ENCODE results near the gene SH3GL3.

The SH3GL3 gene

DNA sequence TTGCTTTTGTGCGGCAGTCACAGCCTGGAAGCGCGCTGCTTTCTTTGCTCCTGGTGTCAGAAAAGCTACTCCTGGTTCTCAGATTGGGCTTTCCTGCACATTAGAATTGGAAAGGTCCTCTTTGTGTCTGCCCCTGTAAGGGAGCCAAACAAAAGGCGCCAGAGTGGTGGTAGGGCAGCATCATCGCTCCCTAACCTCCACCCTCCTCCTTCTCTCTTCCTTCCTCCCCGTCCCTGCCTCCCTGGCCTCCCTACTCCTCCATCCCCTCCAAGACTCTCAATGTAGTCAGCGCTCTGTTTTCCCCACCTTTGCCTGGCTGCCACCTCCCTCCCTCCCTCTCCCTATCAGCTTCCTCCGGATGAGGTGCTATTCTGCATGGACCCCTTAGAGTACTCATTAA lies 65.3 kb downstream of the SH3GL3 start:
- Histone ChIP-seq H3K9me3 (ENCODE audit: insufficient read depth, low read depth, low read length) (no peaks in the 10 kb centered on the region), H3K9me2 (replicated peaks; ENCODE audit: low read depth, low read length) (no peaks in the 10 kb centered on the region), H3K9ac (ENCODE audit: low read depth, low read length, poor library complexity, severe bottlenecking) (no peak overlapping the region), H3K27me3 (ENCODE audit: insufficient read depth, low read length, poor library complexity, severe bottlenecking) (no peaks in the 10 kb centered on the region), H3K79me2 (ENCODE audit: insufficient read depth, low read length) (no peaks in the 10 kb centered on the region), H3K4me1 (ENCODE audit: insufficient read depth, low read length, poor library complexity, severe bottlenecking) (no peaks in the 10 kb centered on the region), H3K4me3 (ENCODE audit: low read length, poor library complexity, severe bottlenecking) (no peak overlapping the region), H3K4me2 (ENCODE audit: low read depth, low read length, poor library complexity, severe bottlenecking) (no peak overlapping the region), H2AFZ (ENCODE audit: low read length) (no peak overlapping the region), H3F3A (ENCODE audit: low read depth) (no peaks in the 10 kb centered on the region), H3K36me3 (ENCODE audit: insufficient read depth, low read length) (no peaks in the 10 kb centered on the region), H4K20me1 (ENCODE audit: insufficient read depth, low read length, poor library complexity, severe bottlenecking) (no peaks in the 10 kb centered on the region)
- TF ChIP-seq, protein P1, sequence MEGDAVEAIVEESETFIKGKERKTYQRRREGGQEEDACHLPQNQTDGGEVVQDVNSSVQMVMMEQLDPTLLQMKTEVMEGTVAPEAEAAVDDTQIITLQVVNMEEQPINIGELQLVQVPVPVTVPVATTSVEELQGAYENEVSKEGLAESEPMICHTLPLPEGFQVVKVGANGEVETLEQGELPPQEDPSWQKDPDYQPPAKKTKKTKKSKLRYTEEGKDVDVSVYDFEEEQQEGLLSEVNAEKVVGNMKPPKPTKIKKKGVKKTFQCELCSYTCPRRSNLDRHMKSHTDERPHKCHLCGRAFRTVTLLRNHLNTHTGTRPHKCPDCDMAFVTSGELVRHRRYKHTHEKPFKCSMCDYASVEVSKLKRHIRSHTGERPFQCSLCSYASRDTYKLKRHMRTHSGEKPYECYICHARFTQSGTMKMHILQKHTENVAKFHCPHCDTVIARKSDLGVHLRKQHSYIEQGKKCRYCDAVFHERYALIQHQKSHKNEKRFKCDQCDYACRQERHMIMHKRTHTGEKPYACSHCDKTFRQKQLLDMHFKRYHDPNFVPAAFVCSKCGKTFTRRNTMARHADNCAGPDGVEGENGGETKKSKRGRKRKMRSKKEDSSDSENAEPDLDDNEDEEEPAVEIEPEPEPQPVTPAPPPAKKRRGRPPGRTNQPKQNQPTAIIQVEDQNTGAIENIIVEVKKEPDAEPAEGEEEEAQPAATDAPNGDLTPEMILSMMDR (conservative IDR thresholded peaks at IDR 0.05; ENCODE audit: low read length), result no peak
- TF ChIP-seq EZH2phosphoT487 (IDR thresholded peaks at IDR 0.05; ENCODE audit: borderline replicate concordance), result no peak

DNA sequence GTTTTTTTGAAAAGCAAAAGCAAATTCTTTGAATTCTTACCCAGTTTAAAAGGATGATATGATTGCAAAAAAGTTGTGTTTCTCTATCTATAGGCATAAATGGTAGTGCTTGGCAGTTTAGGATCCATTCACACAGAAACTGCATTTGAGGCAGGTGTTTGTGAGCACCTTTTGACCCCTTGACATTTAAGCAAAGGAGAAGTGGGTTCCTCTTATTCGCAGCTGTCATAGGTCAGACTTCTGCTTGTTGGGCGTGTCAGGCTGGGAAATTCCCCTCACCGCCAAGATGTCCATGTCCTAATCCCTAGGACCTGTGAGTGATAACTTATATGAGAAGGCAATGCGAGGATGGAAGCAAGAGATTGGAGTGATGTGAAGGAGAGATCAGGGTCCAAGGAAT lies 67.4 kb downstream of the SH3GL3 start:
- Histone ChIP-seq H3K4me2 (ENCODE audit: low read depth, low read length, poor library complexity, severe bottlenecking) (no peak overlapping the region), H2AFZ (ENCODE audit: low read length) (no peak overlapping the region), H3K27me3 (ENCODE audit: insufficient read depth, low read length, poor library complexity, severe bottlenecking) (no peaks in the 10 kb centered on the region), H4K20me1 (ENCODE audit: insufficient read depth, low read length, poor library complexity, severe bottlenecking) (no peaks in the 10 kb centered on the region), H3K9me2 (replicated peaks; ENCODE audit: low read depth, low read length) (no peaks in the 10 kb centered on the region), H3K9ac (ENCODE audit: low read depth, low read length, poor library complexity, severe bottlenecking) (no peak overlapping the region), H3F3A (ENCODE audit: low read depth) (no peaks in the 10 kb centered on the region), H3K36me3 (ENCODE audit: insufficient read depth, low read length) (no peaks in the 10 kb centered on the region), H3K79me2 (ENCODE audit: insufficient read depth, low read length) (no peaks in the 10 kb centered on the region), H3K4me1 (ENCODE audit: insufficient read depth, low read length, poor library complexity, severe bottlenecking) (no peaks in the 10 kb centered on the region), H3K9me3 (ENCODE audit: insufficient read depth, low read depth, low read length) (no peaks in the 10 kb centered on the region), H3K4me3 (ENCODE audit: low read length, poor library complexity, severe bottlenecking) (no peak overlapping the region)
- no peak for TF ChIP-seq EZH2phosphoT487 (IDR thresholded peaks at IDR 0.05; ENCODE audit: borderline replicate concordance)
- TF ChIP-seq, protein P1 (conservative IDR thresholded peaks at IDR 0.05; ENCODE audit: low read length), result no peak

DNA sequence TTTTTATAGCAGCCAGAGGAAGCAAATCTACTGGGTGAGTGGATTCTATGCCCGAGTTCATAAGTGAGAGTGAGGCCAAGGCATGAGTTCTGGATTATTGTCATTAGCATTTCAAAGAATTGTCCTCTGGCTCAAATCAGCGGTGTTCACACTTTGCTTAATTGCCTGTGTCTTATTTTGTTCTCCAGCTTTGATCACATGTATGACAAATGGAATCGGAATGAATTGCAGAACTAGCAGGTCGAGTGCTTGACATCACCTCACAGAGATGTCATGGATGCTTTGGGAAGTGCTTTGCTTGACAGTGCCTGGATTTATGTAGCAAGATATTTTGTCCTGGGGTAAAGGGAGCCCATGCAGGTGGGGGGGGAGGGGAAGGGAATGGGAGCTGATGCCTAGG lies 68.0 kb downstream of the SH3GL3 start:
- no peak overlapping the region for H2AFZ ChIP-seq (ENCODE audit: low read length)
- no peaks in the 10 kb centered on the region for H3K4me1 ChIP-seq (ENCODE audit: insufficient read depth, low read length, poor library complexity, severe bottlenecking)
- no peaks in the 10 kb centered on the region for H3K9me2 ChIP-seq (replicated peaks; ENCODE audit: low read depth, low read length)

More for the DNA sequence above, 68.0 kb downstream of the SH3GL3 start:
- Histone ChIP-seq H3K36me3 (ENCODE audit: insufficient read depth, low read length) (no peaks in the 10 kb centered on the region), H3K4me2 (ENCODE audit: low read depth, low read length, poor library complexity, severe bottlenecking) (no peak overlapping the region), H3K79me2 (ENCODE audit: insufficient read depth, low read length) (no peaks in the 10 kb centered on the region), H3K9ac (ENCODE audit: low read depth, low read length, poor library complexity, severe bottlenecking) (no peak overlapping the region), H3K27me3 (ENCODE audit: insufficient read depth, low read length, poor library complexity, severe bottlenecking) (no peaks in the 10 kb centered on the region), H4K20me1 (ENCODE audit: insufficient read depth, low read length, poor library complexity, severe bottlenecking) (no peaks in the 10 kb centered on the region), H3K9me3 (ENCODE audit: insufficient read depth, low read depth, low read length) (no peaks in the 10 kb centered on the region), H3F3A (ENCODE audit: low read depth) (no peaks in the 10 kb centered on the region), H3K4me3 (ENCODE audit: low read length, poor library complexity, severe bottlenecking) (no peak overlapping the region)
- TF ChIP-seq EZH2phosphoT487 (IDR thresholded peaks at IDR 0.05; ENCODE audit: borderline replicate concordance), result no peak
- TF ChIP-seq, protein P1 (conservative IDR thresholded peaks at IDR 0.05; ENCODE audit: low read length), result no peak

Measured in Loucy (cell line).